HepG2 (cell line): ENCODE data around the gene AKAP6. TPM values are rescaled to one million over a fixed set of nuclear protein-coding genes. Genes with fewer than 3 reads are reported as not detected.

ENCODE experiments used
- ATAC-seq: fragments of 200-7000 bp; cut with Tn5 transposase; 3 replicates; pipeline ENCODE4 v1.9.1; 2020; ENCODE audit warnings: mild to moderate bottlenecking, moderate library complexity
- BruUV-seq: library from RNA; stranded (reverse); fragments of 400-500 nt; replicated peaks from 2 replicates; lab custom pipeline; 2021; lab: Mats Ljungman, UMichigan
- CTCF ChIA-PET: fragments of 300-600 bp; formaldehyde crosslinking; extraction: SDS; loops from one replicate; lab custom pipeline; 2021; ENCODE audit warnings: low total read pairs, inconsistent platforms, low intra/inter-chr PET ratio; lab: Yijun Ruan, JAX
- POLR2A ChIA-PET: fragments of 350-600 bp; sonication (Branson Sonifier 250); formaldehyde crosslinking; loops from one replicate; lab custom pipeline; 2020; ENCODE audit warnings: antibody characterized with exemption, inconsistent platforms; lab: Yijun Ruan, JAX
- DNase-seq: peaks from one replicate; pipeline ENCODE4 v3.0.0-alpha.2; 2015; ENCODE audit warnings: low spot score
- FAIRE-seq: peaks from 3 replicates; lab custom pipeline; 2011; peaks lifted over from hg19 to GRCh38; lab: Jason Lieb, UNC
- H2AFZ ChIP-seq: one replicate; pipeline ENCODE4 v1.6.1; 2011; ENCODE audit warnings: low read length, inconsistent platforms
- H3K27ac ChIP-seq: fragments of 300-600 bp; 3 replicates; pipeline ENCODE4 v1.8.0; 2011; ENCODE audit warnings: mixed run types, mild to moderate bottlenecking, mixed read lengths, low read length, inconsistent platforms; ENCODE audit not compliant: insufficient read depth; ENCODE audit errors: extremely low read length
- H3K27me3 ChIP-seq, 2 experiments: fragments of 200-600 bp in 1 of 2; 2 replicates in 1 of 2; 3 replicates in 1 of 2; pipeline versions ENCODE4 v1.6.0 to v1.8.0; 2011; ENCODE audit warnings: low read length in 2 of 2, mild to moderate bottlenecking in 2 of 2, moderate library complexity in 2 of 2, inconsistent platforms in 1 of 2; ENCODE audit not compliant: insufficient read depth in 2 of 2, control insufficient read depth in 1 of 2
- H3K36me3 ChIP-seq, 2 experiments: fragments of 200-600 bp in 1 of 2; replicated peaks in 1 of 2; 2 replicates in 1 of 2; 3 replicates in 1 of 2; pipeline versions ENCODE4 v1.5.1 to v1.8.0; 2011; ENCODE audit warnings: low read length in 2 of 2, inconsistent platforms in 1 of 2; ENCODE audit not compliant: insufficient read depth in 2 of 2, control insufficient read depth in 1 of 2
- H3K4me1 ChIP-seq: 2 replicates; pipeline ENCODE4 v1.5.1; 2012; ENCODE audit warnings: low read length, inconsistent platforms; ENCODE audit not compliant: insufficient read depth
- H3K4me2 ChIP-seq: 2 replicates; pipeline ENCODE4 v1.6.0; 2011; ENCODE audit warnings: low read depth, low read length, inconsistent platforms
- H3K4me3 ChIP-seq, 3 experiments: fragments of 200-600 bp in 1 of 3; sonication (generic), shearing (Covaris generic) in 1 of 3; replicated peaks in 1 of 3; 2 replicates each; pipeline ENCODE4 v1.5.1; 2011 to 2016; ENCODE audit warnings: low read length in 3 of 3, inconsistent platforms in 2 of 3, low read depth in 2 of 3, mild to moderate bottlenecking in 2 of 3, control low read depth in 1 of 3, mixed read lengths in 1 of 3; ENCODE audit not compliant: insufficient read depth in 1 of 3
- H3K79me2 ChIP-seq: one replicate; pipeline ENCODE4 v1.6.1; 2011; ENCODE audit warnings: low read length, inconsistent platforms; ENCODE audit not compliant: insufficient read depth
- H3K9ac ChIP-seq: 2 replicates; pipeline ENCODE4 v1.6.0; 2011; ENCODE audit warnings: mild to moderate bottlenecking, low read depth, low read length, inconsistent platforms; ENCODE audit not compliant: insufficient read depth
- H3K9me3 ChIP-seq: 2 replicates; pipeline ENCODE4 v1.5.1; 2012; ENCODE audit warnings: mild to moderate bottlenecking, low read length
- H4K20me1 ChIP-seq: 2 replicates; pipeline ENCODE4 v1.6.0; 2011; ENCODE audit warnings: inconsistent platforms, mild to moderate bottlenecking, low read length, moderate library complexity; ENCODE audit not compliant: insufficient read depth
- HNRNPH1 ChIP-seq: fragments of 200-400 bp; formaldehyde crosslinking; optimal IDR thresholded peaks from 2 replicates; pipeline ENCODE3; 2017; ENCODE audit warnings: mild to moderate bottlenecking, low read depth, low read length
- JDP2 ChIP-seq: sonication (generic); formaldehyde crosslinking; IDR thresholded peaks from 2 replicates; pipeline ENCODE4 v1.8.1; 2022; ENCODE audit warnings: missing genetic modification reagents, borderline replicate concordance
- NBN ChIP-seq: fragments of 450-650 bp; conservative IDR thresholded peaks from 2 replicates; pipeline ENCODE4 v1.6.1; 2017
- REPIN1 ChIP-seq: sonication (generic); formaldehyde crosslinking; IDR thresholded peaks from 2 replicates; pipeline ENCODE4 v1.8.0; 2022; ENCODE audit warnings: missing genetic modification reagents, low read depth, mild to moderate bottlenecking, borderline replicate concordance
- RFX5 ChIP-seq: IDR thresholded peaks from 2 replicates; pipeline ENCODE4 v1.6.1; 2011; ENCODE audit warnings: low read depth, low read length, improper control_type of control experiment
- SKI ChIP-seq: fragments of 450-650 bp; IDR thresholded peaks from one replicate; pipeline ENCODE4 v1.6.1; 2018; ENCODE audit warnings: mild to moderate bottlenecking; ENCODE audit not compliant: partially characterized antibody
- ZMYM4 ChIP-seq: sonication (generic); formaldehyde crosslinking; IDR thresholded peaks from 2 replicates; pipeline ENCODE4 v1.8.1; 2023; ENCODE audit warnings: mild to moderate bottlenecking, missing genetic modification reagents
- ZNF234 ChIP-seq: sonication (generic); formaldehyde crosslinking; conservative IDR thresholded peaks from 2 replicates; pipeline ENCODE4 v1.5.1; 2020; ENCODE audit warnings: mild to moderate bottlenecking, missing genetic modification reagents
- ZNF333 ChIP-seq: sonication (generic); formaldehyde crosslinking; IDR thresholded peaks from 2 replicates; pipeline ENCODE4 v1.4.0; 2020; ENCODE audit warnings: mild to moderate bottlenecking, missing genetic modification reagents, borderline replicate concordance
- ZNF614 ChIP-seq: IDR thresholded peaks from 2 replicates; pipeline ENCODE4 v1.6.1; 2018; ENCODE audit warnings: missing biosample characterization, missing genetic modification reagents, inconsistent platforms, borderline replicate concordance
- ZSCAN29 ChIP-seq: sonication (generic); formaldehyde crosslinking; conservative IDR thresholded peaks from 2 replicates; pipeline ENCODE4 v1.4.0; 2020; ENCODE audit warnings: mild to moderate bottlenecking, missing genetic modification reagents
- WGBS: methylation state at CpG from one replicate; pipeline ENCODE4 v1.1.6; 2017; ENCODE audit warnings: low lambda C conversion rate; 5-methylcytosine and 5-hydroxymethylcytosine counted together
- in situ Hi-C: cut with HindIII; loops from 2 replicates; pipeline ENCODE4 v1.10.0; 2017; ENCODE audit warnings: low pct_unique_long_range_greater_than_20kb; ENCODE audit not compliant: extremely low pct_ligation_motif_present
- intact Hi-C: fragments of 100-400 bp; cut with micrococcal nuclease; formaldehyde crosslinking; loops from one replicate; pipeline ENCODE4 v1.10.0; 2022; ENCODE audit not compliant: unreplicated experiment
- polyA plus RNA-seq, 8 experiments: library from polyadenylated mRNA; depleted of rRNA in 3 of 8; stranded (reverse) in 7 of 8; unstranded in 1 of 8; fragments of >200 nt; fragmentation: Illumina TruSeq in 4 of 8; extraction: Trizol in 4 of 8; gene quantifications; 2 replicates each; pipeline versions ENCODE4 v1.2.1 to v1.2.3, GENCODE V29; 2011 to 2016; ENCODE audit warnings: low read depth in 4 of 8, missing spikeins in 1 of 8, mixed read lengths in 1 of 8; ENCODE audit not compliant: insufficient read depth in 1 of 8
- total RNA-seq, 5 experiments: library from RNA; depleted of rRNA; stranded (reverse); fragments of >200 nt; fragmentation: Illumina TruSeq; extraction: Trizol; gene quantifications; 2 replicates each; pipeline ENCODE4 v1.2.3, GENCODE V29; 2016; ENCODE audit warnings: low read depth in 1 of 5
- TF ChIP-seq, protein P1 (sequence below): sonication (generic); formaldehyde crosslinking; IDR thresholded peaks from 2 replicates; pipeline ENCODE4 v1.4.0; 2020; ENCODE audit warnings: missing genetic modification reagents, borderline replicate concordance
- TF ChIP-seq, protein P2 (sequence below): sonication (generic); formaldehyde crosslinking; IDR thresholded peaks from 2 replicates; pipeline ENCODE4 v1.4.0; 2020; ENCODE audit warnings: missing genetic modification reagents
- TF ChIP-seq, protein P3 (sequence below): sonication (generic); formaldehyde crosslinking; IDR thresholded peaks from 2 replicates; pipeline ENCODE4 v1.8.1; 2023; ENCODE audit warnings: missing genetic modification reagents, mild to moderate bottlenecking, borderline replicate concordance
- TF ChIP-seq, protein P4 (sequence below): sonication (generic); formaldehyde crosslinking; IDR thresholded peaks from 2 replicates; pipeline ENCODE4 v1.4.0; 2020; ENCODE audit warnings: missing genetic modification reagents
- TF ChIP-seq, protein P5 (sequence below): IDR thresholded peaks from 2 replicates; pipeline ENCODE4 v1.6.1; 2012; ENCODE audit warnings: low read depth, low read length, improper control_type of control experiment

AKAP6 gene
- total and polyA plus RNA-seq, 2 of the 13 experiments (the other 11 are each of a cell fraction or from before 2014, with no cell fraction given) = 1.4 TPM

DNA sequence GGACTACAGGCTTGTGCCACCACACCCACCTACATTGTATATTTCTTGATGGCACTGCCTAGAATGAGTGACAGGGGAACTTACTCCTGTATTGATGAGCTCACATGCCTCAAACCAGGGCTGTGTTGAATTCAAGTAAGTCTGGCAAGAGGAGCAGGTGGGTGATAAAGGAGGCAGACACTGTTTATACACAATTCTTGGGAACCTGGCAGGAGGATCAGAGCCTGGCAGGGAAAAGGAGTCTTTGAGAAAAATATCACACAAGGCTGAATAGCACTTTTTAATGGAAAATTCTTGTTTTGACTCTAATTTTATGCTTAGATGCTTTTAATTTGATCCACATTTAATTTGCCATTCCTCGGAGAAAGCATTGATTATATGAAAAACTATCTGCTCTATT lies 316.5 kb downstream of the AKAP6 start:
- no peak for FAIRE-seq
- no TSS peak for BruUV-seq
- TF ChIP-seq REPIN1 (CRISPR knock-in tag) = no peak
- TF ChIP-seq NBN = no peak
- TF ChIP-seq ZSCAN29 (CRISPR knock-in tag) = no peak
- no peak for TF ChIP-seq JDP2
- no peak for TF ChIP-seq SKI
- no peak for TF ChIP-seq RFX5
- TF ChIP-seq ZNF333 (CRISPR knock-in tag) = no peak
- TF ChIP-seq, protein P1, sequence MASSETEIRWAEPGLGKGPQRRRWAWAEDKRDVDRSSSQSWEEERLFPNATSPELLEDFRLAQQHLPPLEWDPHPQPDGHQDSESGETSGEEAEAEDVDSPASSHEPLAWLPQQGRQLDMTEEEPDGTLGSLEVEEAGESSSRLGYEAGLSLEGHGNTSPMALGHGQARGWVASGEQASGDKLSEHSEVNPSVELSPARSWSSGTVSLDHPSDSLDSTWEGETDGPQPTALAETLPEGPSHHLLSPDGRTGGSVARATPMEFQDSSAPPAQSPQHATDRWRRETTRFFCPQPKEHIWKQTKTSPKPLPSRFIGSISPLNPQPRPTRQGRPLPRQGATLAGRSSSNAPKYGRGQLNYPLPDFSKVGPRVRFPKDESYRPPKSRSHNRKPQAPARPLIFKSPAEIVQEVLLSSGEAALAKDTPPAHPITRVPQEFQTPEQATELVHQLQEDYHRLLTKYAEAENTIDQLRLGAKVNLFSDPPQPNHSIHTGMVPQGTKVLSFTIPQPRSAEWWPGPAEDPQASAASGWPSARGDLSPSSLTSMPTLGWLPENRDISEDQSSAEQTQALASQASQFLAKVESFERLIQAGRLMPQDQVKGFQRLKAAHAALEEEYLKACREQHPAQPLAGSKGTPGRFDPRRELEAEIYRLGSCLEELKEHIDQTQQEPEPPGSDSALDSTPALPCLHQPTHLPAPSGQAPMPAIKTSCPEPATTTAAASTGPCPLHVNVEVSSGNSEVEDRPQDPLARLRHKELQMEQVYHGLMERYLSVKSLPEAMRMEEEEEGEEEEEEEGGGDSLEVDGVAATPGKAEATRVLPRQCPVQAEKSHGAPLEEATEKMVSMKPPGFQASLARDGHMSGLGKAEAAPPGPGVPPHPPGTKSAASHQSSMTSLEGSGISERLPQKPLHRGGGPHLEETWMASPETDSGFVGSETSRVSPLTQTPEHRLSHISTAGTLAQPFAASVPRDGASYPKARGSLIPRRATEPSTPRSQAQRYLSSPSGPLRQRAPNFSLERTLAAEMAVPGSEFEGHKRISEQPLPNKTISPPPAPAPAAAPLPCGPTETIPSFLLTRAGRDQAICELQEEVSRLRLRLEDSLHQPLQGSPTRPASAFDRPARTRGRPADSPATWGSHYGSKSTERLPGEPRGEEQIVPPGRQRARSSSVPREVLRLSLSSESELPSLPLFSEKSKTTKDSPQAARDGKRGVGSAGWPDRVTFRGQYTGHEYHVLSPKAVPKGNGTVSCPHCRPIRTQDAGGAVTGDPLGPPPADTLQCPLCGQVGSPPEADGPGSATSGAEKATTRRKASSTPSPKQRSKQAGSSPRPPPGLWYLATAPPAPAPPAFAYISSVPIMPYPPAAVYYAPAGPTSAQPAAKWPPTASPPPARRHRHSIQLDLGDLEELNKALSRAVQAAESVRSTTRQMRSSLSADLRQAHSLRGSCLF (CRISPR knock-in tag) = no peak
- TF ChIP-seq, protein P2, sequence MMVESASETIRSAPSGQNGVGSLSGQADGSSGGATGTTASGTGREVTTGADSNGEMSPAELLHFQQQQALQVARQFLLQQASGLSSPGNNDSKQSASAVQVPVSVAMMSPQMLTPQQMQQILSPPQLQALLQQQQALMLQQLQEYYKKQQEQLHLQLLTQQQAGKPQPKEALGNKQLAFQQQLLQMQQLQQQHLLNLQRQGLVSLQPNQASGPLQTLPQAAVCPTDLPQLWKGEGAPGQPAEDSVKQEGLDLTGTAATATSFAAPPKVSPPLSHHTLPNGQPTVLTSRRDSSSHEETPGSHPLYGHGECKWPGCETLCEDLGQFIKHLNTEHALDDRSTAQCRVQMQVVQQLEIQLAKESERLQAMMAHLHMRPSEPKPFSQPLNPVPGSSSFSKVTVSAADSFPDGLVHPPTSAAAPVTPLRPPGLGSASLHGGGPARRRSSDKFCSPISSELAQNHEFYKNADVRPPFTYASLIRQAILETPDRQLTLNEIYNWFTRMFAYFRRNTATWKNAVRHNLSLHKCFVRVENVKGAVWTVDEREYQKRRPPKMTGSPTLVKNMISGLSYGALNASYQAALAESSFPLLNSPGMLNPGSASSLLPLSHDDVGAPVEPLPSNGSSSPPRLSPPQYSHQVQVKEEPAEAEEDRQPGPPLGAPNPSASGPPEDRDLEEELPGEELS (CRISPR knock-in tag) = no peak
- TF ChIP-seq ZNF614 (CRISPR knock-in tag) = no peak
- TF ChIP-seq, protein P3, sequence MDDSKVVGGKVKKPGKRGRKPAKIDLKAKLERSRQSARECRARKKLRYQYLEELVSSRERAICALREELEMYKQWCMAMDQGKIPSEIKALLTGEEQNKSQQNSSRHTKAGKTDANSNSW (CRISPR knock-in tag) = no peak
- TF ChIP-seq, protein P4, sequence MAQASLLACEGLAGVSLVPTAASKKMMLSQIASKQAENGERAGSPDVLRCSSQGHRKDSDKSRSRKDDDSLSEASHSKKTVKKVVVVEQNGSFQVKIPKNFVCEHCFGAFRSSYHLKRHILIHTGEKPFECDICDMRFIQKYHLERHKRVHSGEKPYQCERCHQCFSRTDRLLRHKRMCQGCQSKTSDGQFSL (CRISPR knock-in tag) = no peak
- TF ChIP-seq, protein P5, sequence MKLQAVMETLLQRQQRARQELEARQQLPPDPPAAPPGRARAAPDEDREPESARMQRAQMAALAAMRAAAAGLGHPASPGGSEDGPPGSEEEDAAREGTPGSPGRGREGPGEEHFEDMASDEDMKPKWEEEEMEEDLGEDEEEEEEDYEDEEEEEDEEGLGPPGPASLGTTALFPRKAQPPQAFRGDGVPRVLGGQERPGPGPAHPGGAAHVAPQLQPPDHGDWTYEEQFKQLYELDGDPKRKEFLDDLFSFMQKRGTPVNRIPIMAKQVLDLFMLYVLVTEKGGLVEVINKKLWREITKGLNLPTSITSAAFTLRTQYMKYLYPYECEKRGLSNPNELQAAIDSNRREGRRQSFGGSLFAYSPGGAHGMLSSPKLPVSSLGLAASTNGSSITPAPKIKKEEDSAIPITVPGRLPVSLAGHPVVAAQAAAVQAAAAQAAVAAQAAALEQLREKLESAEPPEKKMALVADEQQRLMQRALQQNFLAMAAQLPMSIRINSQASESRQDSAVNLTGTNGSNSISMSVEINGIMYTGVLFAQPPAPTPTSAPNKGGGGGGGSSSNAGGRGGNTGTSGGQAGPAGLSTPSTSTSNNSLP = no peak
- no peak for TF ChIP-seq HNRNPH1
- no peak for TF ChIP-seq ZNF234 (CRISPR knock-in tag)
- TF ChIP-seq ZMYM4 (CRISPR knock-in tag) = no peak

More for the DNA sequence above, 316.5 kb downstream of the AKAP6 start:
- intact Hi-C loops = no loop called here
- Histone ChIP-seq H3K4me3 (no peak overlapping the region), H3K4me1 (no peaks in the 10 kb centered on the region), H3K9me3 (no peaks in the 10 kb centered on the region), H3K27me3 (no peaks in the 10 kb centered on the region), H3K9ac (no peak overlapping the region), H3K79me2 (no peaks in the 10 kb centered on the region), H2AFZ (no peak overlapping the region), H4K20me1 (no peaks in the 10 kb centered on the region), H3K4me2 (no peak overlapping the region), H3K36me3 (no peaks in the 10 kb centered on the region), H3K27ac (no peak overlapping the region)
- DNase-seq (no peak), ATAC-seq (no peak)
- ChIA-PET CTCF (no interaction called here), POLR2A (no interaction called here)
- in situ Hi-C loops = no loop called here
- WGBS = 26% methylated on average over 1 of the region's 1 CpG
